WTC11 (cell line): ENCODE results near the gene CALML3. TPM values are rescaled to one million over a fixed set of nuclear protein-coding genes. Genes with fewer than 3 reads are reported as not detected.

ENCODE experiments used
- ATAC-seq: fragments of 200-7000 bp; cut with Tn5 transposase; 2 replicates; pipeline ENCODE4 v1.10.0; 2021; ENCODE audit warnings: mild to moderate bottlenecking, moderate library complexity
- CTCF ChIA-PET: fragments of 300-600 bp; sonication (Branson Sonifier 250); formaldehyde crosslinking; loops from one replicate; lab custom pipeline; 2021; ENCODE audit warnings: antibody characterized with exemption; lab: Charles Lee
- POLR2A ChIA-PET: fragments of 350-600 bp; sonication (Branson Sonifier 250); formaldehyde crosslinking; loops from one replicate; lab custom pipeline; 2021; ENCODE audit warnings: antibody characterized with exemption; lab: Charles Lee
- DNase-seq: peaks from one replicate; pipeline ENCODE4 v3.0.0; 2021; ENCODE audit warnings: low spot score
- H3K27ac Mint-ChIP-seq: 2 replicates; pipeline ENCODE4 v1.8.0; 2021; ENCODE audit warnings: mixed read lengths
- H3K27me3 Mint-ChIP-seq: 2 replicates; pipeline ENCODE4 v1.8.0; 2021; ENCODE audit warnings: low read depth, mild to moderate bottlenecking, moderate library complexity, mixed read lengths
- H3K36me3 Mint-ChIP-seq: 2 replicates; pipeline ENCODE4 v1.8.0; 2021; ENCODE audit warnings: mixed read lengths
- H3K4me1 Mint-ChIP-seq: 2 replicates; pipeline ENCODE4 v1.8.0; 2022; ENCODE audit warnings: mixed read lengths
- H3K4me3 Mint-ChIP-seq: 2 replicates; pipeline ENCODE4 v1.8.0; 2021; ENCODE audit warnings: mild to moderate bottlenecking, moderate library complexity, mixed read lengths
- H3K9me3 Mint-ChIP-seq: 2 replicates; pipeline ENCODE4 v1.8.0; 2021; ENCODE audit warnings: mixed read lengths
- FOXJ3 ChIP-seq: sonication (generic); formaldehyde crosslinking; IDR thresholded peaks from 2 replicates; pipeline ENCODE4 v1.9.0; 2021; ENCODE audit warnings: missing genetic modification reagents, mild to moderate bottlenecking, borderline replicate concordance
- FOXP1 ChIP-seq: sonication (generic); formaldehyde crosslinking; IDR thresholded peaks from 2 replicates; pipeline ENCODE4 v1.8.0; 2022; ENCODE audit warnings: missing genetic modification reagents, mild to moderate bottlenecking, moderate library complexity, borderline replicate concordance
- GTF2I ChIP-seq: fragments of 250-450 bp; sonication (Bioruptor Pico); conservative IDR thresholded peaks from 2 replicates; pipeline ENCODE4 v1.4.0; 2021; ENCODE audit warnings: mild to moderate bottlenecking
- NR2C2 ChIP-seq: sonication (generic); formaldehyde crosslinking; IDR thresholded peaks from 2 replicates; pipeline ENCODE4 v1.8.0; 2022; ENCODE audit warnings: mild to moderate bottlenecking, missing genetic modification reagents
- ZNF219 ChIP-seq: sonication (generic); formaldehyde crosslinking; IDR thresholded peaks from 2 replicates; pipeline ENCODE4 v1.8.0; 2023; ENCODE audit warnings: missing genetic modification reagents, mild to moderate bottlenecking, borderline replicate concordance
- ZNF263 ChIP-seq: sonication (generic); formaldehyde crosslinking; IDR thresholded peaks from 2 replicates; pipeline ENCODE4 v1.8.1; 2022; ENCODE audit warnings: low read depth, mild to moderate bottlenecking, moderate library complexity, missing genetic modification reagents
- total RNA-seq: library from RNA; stranded (reverse); gene quantifications from 3 replicates; pipeline ENCODE4 v1.2.3, GENCODE V29; 2021
- TF ChIP-seq, protein P1 (sequence below): sonication (generic); formaldehyde crosslinking; IDR thresholded peaks from 2 replicates; pipeline ENCODE4 v1.8.0; 2022; ENCODE audit warnings: mild to moderate bottlenecking, missing genetic modification reagents
- TF ChIP-seq, protein P2 (sequence below): sonication (generic); formaldehyde crosslinking; IDR thresholded peaks from 2 replicates; pipeline ENCODE4 v1.8.1; 2022; ENCODE audit warnings: missing genetic modification reagents, borderline replicate concordance
- TF ChIP-seq, protein P3 (sequence below): fragments of 250-450 bp; sonication (Bioruptor Pico); IDR thresholded peaks from 2 replicates; pipeline ENCODE4 v1.9.0; 2021; ENCODE audit warnings: mild to moderate bottlenecking, borderline replicate concordance
- TF ChIP-seq, protein P4 (sequence below): sonication (generic); formaldehyde crosslinking; IDR thresholded peaks from 2 replicates; pipeline ENCODE4 v1.8.1; 2023; ENCODE audit warnings: mild to moderate bottlenecking, missing genetic modification reagents
- TF ChIP-seq, protein P5 (sequence below): sonication (generic); formaldehyde crosslinking; IDR thresholded peaks from 2 replicates; pipeline ENCODE4 v1.8.1; 2022; ENCODE audit warnings: mild to moderate bottlenecking, moderate library complexity, missing genetic modification reagents
- TF ChIP-seq, protein P6 (sequence below): fragments of 250-450 bp; sonication (Bioruptor Pico); conservative IDR thresholded peaks from 2 replicates; pipeline ENCODE4 v1.9.0; 2021; ENCODE audit warnings: mild to moderate bottlenecking

Gene CALML3
- total RNA-seq, 1 experiment from 2014 or later, result not detected

DNA sequence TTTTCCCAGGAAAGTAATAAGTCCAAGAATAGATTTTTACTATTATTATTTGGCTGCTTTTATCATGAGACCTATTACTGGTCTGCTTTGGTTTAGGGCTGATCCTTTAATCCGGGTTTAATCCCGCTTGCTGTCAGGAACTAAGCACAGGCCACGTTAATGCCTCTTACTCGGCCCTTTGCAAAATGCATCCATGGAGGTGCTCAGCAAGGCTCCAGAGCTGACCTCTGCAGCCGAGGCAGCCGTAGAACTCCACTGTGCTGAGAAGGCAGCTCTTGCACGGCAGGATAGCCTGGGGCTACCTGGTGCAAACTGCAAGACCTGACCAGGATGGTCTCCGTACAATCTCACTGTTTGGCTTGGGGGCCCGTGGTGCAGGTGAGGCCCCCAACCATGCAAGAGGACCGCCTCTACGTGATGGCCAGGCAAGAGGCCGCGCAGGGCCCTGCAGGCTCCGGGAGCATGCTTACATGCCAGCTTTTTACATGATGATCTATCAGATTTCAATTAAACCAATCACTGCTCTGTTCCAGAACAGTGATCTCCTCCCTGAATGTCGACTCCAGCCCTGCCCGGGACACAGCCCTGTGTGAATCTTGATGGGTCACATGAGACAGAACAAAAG lies 10.4 kb upstream of the CALML3 start (continued):
- TF ChIP-seq, protein P1, sequence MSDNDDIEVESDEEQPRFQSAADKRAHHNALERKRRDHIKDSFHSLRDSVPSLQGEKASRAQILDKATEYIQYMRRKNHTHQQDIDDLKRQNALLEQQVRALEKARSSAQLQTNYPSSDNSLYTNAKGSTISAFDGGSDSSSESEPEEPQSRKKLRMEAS, result no peak
- TF ChIP-seq FOXP1 (CRISPR knock-in tag) (no peak), FOXJ3 (CRISPR knock-in tag) (no peak), NR2C2 (no peak), ZNF263 (CRISPR knock-in tag) (no peak), ZNF219 (no peak)
- TF ChIP-seq, protein P2, sequence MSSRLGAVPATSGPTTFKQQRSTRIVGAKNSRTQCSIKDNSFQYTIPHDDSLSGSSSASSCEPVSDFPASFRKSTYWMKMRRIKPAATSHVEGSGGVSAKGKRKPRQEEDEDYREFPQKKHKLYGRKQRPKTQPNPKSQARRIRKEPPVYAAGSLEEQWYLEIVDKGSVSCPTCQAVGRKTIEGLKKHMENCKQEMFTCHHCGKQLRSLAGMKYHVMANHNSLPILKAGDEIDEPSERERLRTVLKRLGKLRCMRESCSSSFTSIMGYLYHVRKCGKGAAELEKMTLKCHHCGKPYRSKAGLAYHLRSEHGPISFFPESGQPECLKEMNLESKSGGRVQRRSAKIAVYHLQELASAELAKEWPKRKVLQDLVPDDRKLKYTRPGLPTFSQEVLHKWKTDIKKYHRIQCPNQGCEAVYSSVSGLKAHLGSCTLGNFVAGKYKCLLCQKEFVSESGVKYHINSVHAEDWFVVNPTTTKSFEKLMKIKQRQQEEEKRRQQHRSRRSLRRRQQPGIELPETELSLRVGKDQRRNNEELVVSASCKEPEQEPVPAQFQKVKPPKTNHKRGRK, result no peak

DNA sequence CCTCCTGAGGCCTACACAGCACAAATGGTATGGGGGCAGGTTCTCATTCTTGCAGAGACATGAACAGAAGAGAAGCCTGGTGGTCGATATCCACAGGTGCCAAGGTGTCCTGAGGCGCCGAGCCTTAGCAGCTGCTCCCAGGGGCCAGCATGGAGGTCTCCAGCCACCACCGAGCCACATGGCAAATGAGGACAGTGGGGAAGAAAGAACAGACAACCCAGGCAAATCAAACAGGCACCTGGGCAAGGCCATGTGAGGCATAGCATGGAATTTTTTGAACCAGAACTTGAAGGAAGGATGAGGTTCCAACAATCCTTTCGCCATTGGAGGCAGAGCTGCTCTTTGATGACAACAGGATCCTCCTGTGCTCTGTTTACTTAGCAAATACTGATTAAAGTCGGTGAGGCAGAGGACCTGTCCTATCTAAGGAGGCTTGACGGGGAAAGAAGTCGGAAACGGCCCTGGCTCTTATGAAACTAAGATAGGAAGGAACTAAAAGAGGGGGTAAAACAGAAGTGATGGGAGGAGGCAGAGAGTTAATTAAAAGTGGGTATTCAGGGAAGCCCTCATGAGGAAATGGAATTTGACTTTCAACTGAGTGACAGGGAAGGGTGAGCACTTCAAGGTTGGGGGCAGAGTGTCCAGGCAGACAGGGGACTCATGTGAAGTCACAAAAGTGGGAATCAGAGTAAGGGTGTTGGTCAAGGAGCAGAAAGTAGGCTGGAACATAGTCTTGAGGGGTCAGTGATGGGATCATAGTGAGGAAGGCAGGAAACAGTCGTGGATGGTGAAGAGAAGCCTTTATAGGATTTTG lies 8.6 kb upstream of the CALML3 start:
- H3K4me3 Mint-ChIP-seq, result no peak overlapping the region
- CTCF ChIA-PET, result no interaction called here
- ATAC-seq (no peak), DNase-seq (no peak)
- H3K27me3 Mint-ChIP-seq, result peaks cover 9% of the 10 kb centered on the region
- no peak overlapping the region for H3K27ac Mint-ChIP-seq
- TF ChIP-seq, protein P3, sequence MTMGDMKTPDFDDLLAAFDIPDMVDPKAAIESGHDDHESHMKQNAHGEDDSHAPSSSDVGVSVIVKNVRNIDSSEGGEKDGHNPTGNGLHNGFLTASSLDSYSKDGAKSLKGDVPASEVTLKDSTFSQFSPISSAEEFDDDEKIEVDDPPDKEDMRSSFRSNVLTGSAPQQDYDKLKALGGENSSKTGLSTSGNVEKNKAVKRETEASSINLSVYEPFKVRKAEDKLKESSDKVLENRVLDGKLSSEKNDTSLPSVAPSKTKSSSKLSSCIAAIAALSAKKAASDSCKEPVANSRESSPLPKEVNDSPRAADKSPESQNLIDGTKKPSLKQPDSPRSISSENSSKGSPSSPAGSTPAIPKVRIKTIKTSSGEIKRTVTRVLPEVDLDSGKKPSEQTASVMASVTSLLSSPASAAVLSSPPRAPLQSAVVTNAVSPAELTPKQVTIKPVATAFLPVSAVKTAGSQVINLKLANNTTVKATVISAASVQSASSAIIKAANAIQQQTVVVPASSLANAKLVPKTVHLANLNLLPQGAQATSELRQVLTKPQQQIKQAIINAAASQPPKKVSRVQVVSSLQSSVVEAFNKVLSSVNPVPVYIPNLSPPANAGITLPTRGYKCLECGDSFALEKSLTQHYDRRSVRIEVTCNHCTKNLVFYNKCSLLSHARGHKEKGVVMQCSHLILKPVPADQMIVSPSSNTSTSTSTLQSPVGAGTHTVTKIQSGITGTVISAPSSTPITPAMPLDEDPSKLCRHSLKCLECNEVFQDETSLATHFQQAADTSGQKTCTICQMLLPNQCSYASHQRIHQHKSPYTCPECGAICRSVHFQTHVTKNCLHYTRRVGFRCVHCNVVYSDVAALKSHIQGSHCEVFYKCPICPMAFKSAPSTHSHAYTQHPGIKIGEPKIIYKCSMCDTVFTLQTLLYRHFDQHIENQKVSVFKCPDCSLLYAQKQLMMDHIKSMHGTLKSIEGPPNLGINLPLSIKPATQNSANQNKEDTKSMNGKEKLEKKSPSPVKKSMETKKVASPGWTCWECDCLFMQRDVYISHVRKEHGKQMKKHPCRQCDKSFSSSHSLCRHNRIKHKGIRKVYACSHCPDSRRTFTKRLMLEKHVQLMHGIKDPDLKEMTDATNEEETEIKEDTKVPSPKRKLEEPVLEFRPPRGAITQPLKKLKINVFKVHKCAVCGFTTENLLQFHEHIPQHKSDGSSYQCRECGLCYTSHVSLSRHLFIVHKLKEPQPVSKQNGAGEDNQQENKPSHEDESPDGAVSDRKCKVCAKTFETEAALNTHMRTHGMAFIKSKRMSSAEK, result no peak
- TF ChIP-seq, protein P4, sequence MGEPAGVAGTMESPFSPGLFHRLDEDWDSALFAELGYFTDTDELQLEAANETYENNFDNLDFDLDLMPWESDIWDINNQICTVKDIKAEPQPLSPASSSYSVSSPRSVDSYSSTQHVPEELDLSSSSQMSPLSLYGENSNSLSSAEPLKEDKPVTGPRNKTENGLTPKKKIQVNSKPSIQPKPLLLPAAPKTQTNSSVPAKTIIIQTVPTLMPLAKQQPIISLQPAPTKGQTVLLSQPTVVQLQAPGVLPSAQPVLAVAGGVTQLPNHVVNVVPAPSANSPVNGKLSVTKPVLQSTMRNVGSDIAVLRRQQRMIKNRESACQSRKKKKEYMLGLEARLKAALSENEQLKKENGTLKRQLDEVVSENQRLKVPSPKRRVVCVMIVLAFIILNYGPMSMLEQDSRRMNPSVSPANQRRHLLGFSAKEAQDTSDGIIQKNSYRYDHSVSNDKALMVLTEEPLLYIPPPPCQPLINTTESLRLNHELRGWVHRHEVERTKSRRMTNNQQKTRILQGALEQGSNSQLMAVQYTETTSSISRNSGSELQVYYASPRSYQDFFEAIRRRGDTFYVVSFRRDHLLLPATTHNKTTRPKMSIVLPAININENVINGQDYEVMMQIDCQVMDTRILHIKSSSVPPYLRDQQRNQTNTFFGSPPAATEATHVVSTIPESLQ (CRISPR knock-in tag), result no peak
- TF ChIP-seq, protein P5, sequence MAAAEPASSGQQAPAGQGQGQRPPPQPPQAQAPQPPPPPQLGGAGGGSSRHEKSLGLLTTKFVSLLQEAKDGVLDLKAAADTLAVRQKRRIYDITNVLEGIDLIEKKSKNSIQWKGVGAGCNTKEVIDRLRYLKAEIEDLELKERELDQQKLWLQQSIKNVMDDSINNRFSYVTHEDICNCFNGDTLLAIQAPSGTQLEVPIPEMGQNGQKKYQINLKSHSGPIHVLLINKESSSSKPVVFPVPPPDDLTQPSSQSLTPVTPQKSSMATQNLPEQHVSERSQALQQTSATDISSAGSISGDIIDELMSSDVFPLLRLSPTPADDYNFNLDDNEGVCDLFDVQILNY (CRISPR knock-in tag), result no peak
- TF ChIP-seq, protein P6, sequence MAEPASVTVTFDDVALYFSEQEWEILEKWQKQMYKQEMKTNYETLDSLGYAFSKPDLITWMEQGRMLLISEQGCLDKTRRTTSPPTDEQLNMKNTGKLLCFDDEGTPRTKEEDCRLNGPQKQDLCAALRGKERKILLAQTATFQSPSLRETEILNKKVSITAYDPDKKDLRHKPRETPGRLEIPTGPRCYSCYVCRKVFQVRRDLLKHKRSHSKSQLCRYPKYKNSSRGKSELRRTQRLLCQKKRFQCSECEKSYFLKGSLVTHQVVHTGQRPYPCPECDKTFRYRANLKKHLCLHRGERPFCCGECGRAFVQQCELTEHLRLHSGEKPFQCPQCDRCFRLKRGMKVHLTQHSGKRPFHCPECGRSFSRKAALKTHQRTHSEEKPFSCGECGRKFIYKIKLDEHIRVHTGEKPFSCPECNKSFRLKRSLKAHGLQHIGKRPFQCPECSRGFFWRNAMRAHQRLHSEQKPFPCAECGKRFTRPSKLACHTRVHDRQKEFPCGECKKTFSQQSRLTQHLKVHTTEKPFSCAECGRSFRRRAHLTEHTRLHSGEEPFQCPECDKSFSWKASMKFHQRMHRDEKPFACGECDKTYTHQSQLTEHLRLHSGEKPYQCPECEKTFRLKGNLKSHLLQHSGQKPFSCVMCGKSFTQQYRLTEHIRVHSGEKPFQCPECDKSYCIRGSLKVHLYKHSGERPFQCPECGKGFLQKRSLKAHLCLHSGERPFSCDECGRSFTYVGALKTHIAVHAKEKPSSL, result no peak
- TF ChIP-seq GTF2I, result no peak
- H3K9me3 Mint-ChIP-seq, result peaks cover 36% of the 10 kb centered on the region
- POLR2A ChIA-PET, result no interaction called here
- peaks cover 19% of the 10 kb centered on the region for H3K4me1 Mint-ChIP-seq
- peaks cover 21% of the 10 kb centered on the region for H3K36me3 Mint-ChIP-seq
